Measurements from ENCODE around the gene GRPEL1. TPM values are rescaled to one million over a fixed set of nuclear protein-coding genes. Genes with fewer than 3 reads are reported as not detected.

Gene GRPEL1
- total and polyA plus RNA-seq, 2 of the 13 experiments (the other 11 are each of a cell fraction or from before 2014, with no cell fraction given) = 32.3 to 141 TPM

DNA sequence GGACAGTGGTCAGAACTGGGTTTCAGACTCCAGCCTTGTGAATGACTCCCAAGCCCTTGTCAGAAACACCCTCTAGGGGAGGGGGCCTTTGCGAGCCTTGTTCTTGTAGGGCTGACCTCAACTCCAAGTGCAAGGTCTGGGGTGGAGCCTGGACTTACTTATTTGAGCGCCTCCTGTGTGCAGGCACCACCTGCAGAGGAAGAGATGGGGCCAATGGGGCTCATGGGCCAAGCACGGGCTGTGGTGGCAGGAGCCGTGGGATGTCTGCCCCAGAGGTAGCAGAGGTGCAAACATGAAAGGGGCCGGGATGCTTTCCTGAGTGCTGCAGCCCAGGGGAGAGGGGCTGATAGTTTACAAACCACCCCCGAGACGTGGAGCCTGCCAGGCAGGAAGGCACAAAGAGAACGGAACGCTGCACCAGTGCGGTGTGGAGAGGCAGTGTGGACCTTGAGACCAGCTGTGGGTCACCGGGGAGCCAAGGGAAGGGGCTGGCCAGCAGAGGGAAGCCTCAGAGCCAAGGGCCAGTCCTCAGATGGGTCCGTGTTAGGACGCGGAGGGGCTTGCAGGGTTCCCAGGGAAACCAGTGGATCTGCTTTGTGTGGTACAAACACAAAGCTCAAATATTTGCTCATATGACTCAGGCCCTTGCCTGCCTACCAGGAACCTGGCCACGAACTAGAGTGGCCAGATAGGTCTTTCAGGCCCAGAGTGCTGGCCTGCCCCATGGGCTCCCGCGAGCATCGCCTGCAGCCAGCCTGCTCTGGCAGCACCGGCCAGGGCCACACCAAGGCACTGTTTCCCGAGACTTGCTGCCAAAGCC lies 33.4 kb downstream of the GRPEL1 start (continued):
- peak; percentile 89; the same call in 1 of the 2 replicates for TF ChIP-seq ZNF274 (CRISPR knock-in tag; IDR thresholded peaks at IDR 0.05)
- TF ChIP-seq, protein P1, sequence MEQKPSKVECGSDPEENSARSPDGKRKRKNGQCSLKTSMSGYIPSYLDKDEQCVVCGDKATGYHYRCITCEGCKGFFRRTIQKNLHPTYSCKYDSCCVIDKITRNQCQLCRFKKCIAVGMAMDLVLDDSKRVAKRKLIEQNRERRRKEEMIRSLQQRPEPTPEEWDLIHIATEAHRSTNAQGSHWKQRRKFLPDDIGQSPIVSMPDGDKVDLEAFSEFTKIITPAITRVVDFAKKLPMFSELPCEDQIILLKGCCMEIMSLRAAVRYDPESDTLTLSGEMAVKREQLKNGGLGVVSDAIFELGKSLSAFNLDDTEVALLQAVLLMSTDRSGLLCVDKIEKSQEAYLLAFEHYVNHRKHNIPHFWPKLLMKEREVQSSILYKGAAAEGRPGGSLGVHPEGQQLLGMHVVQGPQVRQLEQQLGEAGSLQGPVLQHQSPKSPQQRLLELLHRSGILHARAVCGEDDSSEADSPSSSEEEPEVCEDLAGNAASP (CRISPR knock-in tag; IDR thresholded peaks at IDR 0.05; ENCODE audit: borderline replicate concordance) = no peak
- 0 out of 2 replicates have a peak, but pooled peaks have one; percentile 7 for TF ChIP-seq ZNF331 (CRISPR knock-in tag; IDR thresholded peaks at IDR 0.05)
- TF ChIP-seq NR2F1 (CRISPR knock-in tag; IDR thresholded peaks at IDR 0.05) = no peak; a peak in 1 of 4 replicates
- TF ChIP-seq ZNF556 (CRISPR knock-in tag; IDR thresholded peaks at IDR 0.05; ENCODE audit: borderline replicate concordance) = peak; percentile 67; the same call in 1 of the 2 replicates
- TF ChIP-seq MED1 (CRISPR knock-in tag; IDR thresholded peaks at IDR 0.05) = peak; percentile 70; the same call in 1 of the 2 replicates
- 0 out of 2 replicates have a peak, but pooled peaks have one; percentile 45 for TF ChIP-seq KDM3A (CRISPR knock-in tag; IDR thresholded peaks at IDR 0.05; ENCODE audit: low read depth)
- TF ChIP-seq ZNF121 (CRISPR knock-in tag; IDR thresholded peaks at IDR 0.05) = peak; percentile 72; the same call in 1 of the 2 replicates
- TF ChIP-seq, protein P2, sequence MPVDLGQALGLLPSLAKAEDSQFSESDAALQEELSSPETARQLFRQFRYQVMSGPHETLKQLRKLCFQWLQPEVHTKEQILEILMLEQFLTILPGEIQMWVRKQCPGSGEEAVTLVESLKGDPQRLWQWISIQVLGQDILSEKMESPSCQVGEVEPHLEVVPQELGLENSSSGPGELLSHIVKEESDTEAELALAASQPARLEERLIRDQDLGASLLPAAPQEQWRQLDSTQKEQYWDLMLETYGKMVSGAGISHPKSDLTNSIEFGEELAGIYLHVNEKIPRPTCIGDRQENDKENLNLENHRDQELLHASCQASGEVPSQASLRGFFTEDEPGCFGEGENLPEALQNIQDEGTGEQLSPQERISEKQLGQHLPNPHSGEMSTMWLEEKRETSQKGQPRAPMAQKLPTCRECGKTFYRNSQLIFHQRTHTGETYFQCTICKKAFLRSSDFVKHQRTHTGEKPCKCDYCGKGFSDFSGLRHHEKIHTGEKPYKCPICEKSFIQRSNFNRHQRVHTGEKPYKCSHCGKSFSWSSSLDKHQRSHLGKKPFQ (CRISPR knock-in tag; IDR thresholded peaks at IDR 0.05; ENCODE audit: insufficient replicate concordance) = peak; percentile 50
- no peak for TF ChIP-seq ZBTB21 (CRISPR knock-in tag; IDR thresholded peaks at IDR 0.05)
- TF ChIP-seq ZNF672 (CRISPR knock-in tag; IDR thresholded peaks at IDR 0.05) = no peak
- no peak for TF ChIP-seq ZNF367 (CRISPR knock-in tag; IDR thresholded peaks at IDR 0.05; ENCODE audit: borderline replicate concordance)
- no peak for TF ChIP-seq MIXL1 (CRISPR knock-in tag; IDR thresholded peaks at IDR 0.05)
- TF ChIP-seq, protein P3, sequence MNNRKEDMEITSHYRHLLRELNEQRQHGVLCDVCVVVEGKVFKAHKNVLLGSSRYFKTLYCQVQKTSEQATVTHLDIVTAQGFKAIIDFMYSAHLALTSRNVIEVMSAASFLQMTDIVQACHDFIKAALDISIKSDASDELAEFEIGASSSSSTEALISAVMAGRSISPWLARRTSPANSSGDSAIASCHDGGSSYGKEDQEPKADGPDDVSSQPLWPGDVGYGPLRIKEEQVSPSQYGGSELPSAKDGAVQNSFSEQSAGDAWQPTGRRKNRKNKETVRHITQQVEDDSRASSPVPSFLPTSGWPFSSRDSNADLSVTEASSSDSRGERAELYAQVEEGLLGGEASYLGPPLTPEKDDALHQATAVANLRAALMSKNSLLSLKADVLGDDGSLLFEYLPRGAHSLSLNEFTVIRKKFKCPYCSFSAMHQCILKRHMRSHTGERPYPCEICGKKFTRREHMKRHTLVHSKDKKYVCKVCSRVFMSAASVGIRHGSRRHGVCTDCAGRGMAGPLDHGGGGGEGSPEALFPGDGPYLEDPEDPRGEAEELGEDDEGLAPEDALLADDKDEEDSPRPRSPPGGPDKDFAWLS (CRISPR knock-in tag; IDR thresholded peaks at IDR 0.05; ENCODE audit: borderline replicate concordance) = no peak
- TF ChIP-seq, protein P4, sequence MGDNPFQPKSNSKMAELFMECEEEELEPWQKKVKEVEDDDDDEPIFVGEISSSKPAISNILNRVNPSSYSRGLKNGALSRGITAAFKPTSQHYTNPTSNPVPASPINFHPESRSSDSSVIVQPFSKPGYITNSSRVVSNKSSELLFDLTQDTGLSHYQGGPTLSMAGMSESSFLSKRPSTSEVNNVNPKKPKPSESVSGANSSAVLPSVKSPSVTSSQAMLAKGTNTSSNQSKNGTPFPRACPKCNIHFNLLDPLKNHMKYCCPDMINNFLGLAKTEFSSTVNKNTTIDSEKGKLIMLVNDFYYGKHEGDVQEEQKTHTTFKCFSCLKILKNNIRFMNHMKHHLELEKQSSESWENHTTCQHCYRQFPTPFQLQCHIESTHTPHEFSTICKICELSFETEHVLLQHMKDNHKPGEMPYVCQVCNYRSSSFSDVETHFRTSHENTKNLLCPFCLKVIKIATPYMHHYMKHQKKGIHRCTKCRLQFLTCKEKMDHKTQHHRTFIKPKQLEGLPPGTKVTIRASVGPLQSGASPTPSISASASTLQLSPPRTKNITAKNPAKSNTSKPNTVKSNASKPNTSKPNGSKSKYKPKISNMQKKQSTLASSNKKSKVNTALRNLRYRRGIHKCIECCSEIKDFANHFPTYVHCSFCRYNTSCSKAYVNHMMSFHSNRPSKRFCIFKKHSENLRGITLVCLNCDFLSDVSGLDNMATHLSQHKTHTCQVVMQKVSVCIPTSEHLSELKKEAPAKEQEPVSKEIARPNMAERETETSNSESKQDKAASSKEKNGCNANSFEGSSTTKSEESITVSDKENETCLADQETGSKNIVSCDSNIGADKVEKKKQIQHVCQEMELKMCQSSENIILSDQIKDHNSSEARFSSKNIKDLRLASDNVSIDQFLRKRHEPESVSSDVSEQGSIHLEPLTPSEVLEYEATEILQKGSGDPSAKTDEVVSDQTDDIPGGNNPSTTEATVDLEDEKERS (CRISPR knock-in tag; IDR thresholded peaks at IDR 0.05) = 0 out of 2 replicates have a peak, but pooled peaks have one; percentile 58
- peak; percentile 46; the same call in 1 of the 2 replicates for TF ChIP-seq DNMT1 (CRISPR knock-in tag; IDR thresholded peaks at IDR 0.05)
- TF ChIP-seq PTBP1 (IDR thresholded peaks at IDR 0.05; ENCODE audit: low read depth, low read length, poor library complexity, severe bottlenecking) = no peak
- TF ChIP-seq, protein P5, sequence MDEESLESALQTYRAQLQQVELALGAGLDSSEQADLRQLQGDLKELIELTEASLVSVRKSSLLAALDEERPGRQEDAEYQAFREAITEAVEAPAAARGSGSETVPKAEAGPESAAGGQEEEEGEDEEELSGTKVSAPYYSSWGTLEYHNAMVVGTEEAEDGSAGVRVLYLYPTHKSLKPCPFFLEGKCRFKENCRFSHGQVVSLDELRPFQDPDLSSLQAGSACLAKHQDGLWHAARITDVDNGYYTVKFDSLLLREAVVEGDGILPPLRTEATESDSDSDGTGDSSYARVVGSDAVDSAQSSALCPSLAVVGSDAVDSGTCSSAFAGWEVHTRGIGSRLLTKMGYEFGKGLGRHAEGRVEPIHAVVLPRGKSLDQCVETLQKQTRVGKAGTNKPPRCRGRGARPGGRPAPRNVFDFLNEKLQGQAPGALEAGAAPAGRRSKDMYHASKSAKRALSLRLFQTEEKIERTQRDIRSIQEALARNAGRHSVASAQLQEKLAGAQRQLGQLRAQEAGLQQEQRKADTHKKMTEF (CRISPR knock-in tag; IDR thresholded peaks at IDR 0.05) = peak; percentile 51; the same call in 1 of the 2 replicates

Data from HepG2 (cell line).